SU-DHL-6 (cell line): ENCODE measurements around the gene CORO6.

ENCODE experiments used
- EZH2phosphoT487 ChIP-seq: fragments of 200-600 bp; sonication (generic), shearing (Covaris generic); conservative IDR thresholded peaks from 2 replicates; pipeline ENCODE4 v1.6.1; 2018; ENCODE audit warnings: mild to moderate bottlenecking, antibody characterized with exemption, low read length, moderate library complexity, mixed read lengths
- TF ChIP-seq, protein P1 (sequence below): fragments of 200-600 bp; sonication (generic); IDR thresholded peaks from one replicate; pipeline ENCODE4 v1.5.1; 2017; ENCODE audit warnings: antibody characterized with exemption, mild to moderate bottlenecking, low read length, moderate library complexity; ENCODE audit not compliant: insufficient read depth, poor library complexity, severe bottlenecking

DNA sequence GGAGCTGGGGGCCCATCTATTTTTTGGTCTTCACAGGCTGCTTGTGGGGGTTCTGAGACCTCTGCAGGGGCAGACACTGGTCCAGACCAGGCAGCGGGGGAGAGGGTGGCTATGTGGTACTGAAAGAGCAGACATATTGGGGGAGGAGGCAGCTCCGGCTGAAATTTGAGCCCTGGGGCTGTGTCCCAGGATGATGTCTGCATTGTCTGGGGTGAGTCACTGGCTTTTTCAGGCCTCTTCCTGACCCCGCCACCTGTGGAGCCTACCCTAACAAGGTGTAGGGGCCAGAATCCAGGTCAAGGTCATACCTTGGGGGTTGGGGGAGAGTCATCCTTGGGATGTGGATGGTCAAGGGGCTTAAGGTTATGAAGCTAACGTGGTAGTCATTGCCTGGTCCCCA is 2.4 kb downstream of the CORO6 start:
- TF ChIP-seq, protein P1, sequence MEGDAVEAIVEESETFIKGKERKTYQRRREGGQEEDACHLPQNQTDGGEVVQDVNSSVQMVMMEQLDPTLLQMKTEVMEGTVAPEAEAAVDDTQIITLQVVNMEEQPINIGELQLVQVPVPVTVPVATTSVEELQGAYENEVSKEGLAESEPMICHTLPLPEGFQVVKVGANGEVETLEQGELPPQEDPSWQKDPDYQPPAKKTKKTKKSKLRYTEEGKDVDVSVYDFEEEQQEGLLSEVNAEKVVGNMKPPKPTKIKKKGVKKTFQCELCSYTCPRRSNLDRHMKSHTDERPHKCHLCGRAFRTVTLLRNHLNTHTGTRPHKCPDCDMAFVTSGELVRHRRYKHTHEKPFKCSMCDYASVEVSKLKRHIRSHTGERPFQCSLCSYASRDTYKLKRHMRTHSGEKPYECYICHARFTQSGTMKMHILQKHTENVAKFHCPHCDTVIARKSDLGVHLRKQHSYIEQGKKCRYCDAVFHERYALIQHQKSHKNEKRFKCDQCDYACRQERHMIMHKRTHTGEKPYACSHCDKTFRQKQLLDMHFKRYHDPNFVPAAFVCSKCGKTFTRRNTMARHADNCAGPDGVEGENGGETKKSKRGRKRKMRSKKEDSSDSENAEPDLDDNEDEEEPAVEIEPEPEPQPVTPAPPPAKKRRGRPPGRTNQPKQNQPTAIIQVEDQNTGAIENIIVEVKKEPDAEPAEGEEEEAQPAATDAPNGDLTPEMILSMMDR: no peak
- TF ChIP-seq EZH2phosphoT487: no peak
